DOHH2 (cell line): ENCODE data around the gene EPHB1.

ENCODE experiments used
- CTCF ChIP-seq: fragments of 200-600 bp; sonication (generic); IDR thresholded peaks from one replicate; pipeline ENCODE4 v1.5.1; 2014; ENCODE audit warnings: antibody characterized with exemption, mild to moderate bottlenecking, low read depth, low read length; ENCODE audit not compliant: poor library complexity, severe bottlenecking
- EZH2phosphoT487 ChIP-seq: fragments of 200-600 bp; sonication (generic); IDR thresholded peaks from 2 replicates; pipeline ENCODE4 v1.6.1; 2017; ENCODE audit warnings: borderline replicate concordance, mild to moderate bottlenecking, antibody characterized with exemption, low read length, moderate library complexity, mixed read lengths

- TF ChIP-seq CTCF (no peak), EZH2phosphoT487 (no peak)
Measured at GRCh38 chr3:134932035-134932434, 137.0 kb downstream of the EPHB1 start.
